ENCODE results near the gene COL27A1. TPM values are rescaled to one million over a fixed set of nuclear protein-coding genes. Genes with fewer than 3 reads are reported as not detected.

COL27A1 gene
- total RNA-seq, 2 experiments from 2014 or later, result 0.87 to 1.2 TPM

DNA sequence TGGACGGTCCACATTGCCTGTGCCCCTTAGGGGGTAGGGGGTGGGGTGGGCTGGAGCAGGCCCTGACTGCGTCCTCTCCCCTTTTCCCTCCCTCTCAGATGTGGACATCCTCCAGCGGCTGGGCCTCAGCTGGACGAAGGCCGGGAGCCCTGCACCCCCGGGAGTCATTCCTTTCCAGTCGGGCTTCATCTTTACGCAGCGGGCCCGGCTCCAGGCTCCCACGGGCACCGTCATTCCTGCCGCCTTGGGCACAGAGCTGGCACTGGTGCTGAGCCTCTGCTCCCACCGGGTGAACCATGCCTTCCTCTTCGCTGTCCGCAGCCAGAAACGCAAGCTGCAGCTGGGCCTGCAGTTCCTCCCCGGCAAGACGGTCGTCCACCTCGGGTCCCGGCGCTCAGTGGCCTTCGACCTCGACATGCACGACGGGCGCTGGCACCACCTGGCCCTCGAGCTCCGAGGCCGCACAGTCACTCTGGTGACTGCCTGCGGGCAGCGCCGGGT is 12.3 kb downstream of the COL27A1 start:
- no peak overlapping the region for H3K4me3 Mint-ChIP-seq
- DNase-seq (no peak), ATAC-seq (ENCODE audit: poor library complexity) (no peak)
- intact Hi-C loops (cut with DNase I, micrococcal nuclease), result no loop called here
- no peaks in the 10 kb centered on the region for H3K36me3 Mint-ChIP-seq (ENCODE audit: low read depth)
- Histone ChIP-seq H3K9me3 (ENCODE audit: control insufficient read depth in 1 of 2, insufficient read depth in 1 of 2, low read length in 2 of 2) (peaks cover 0 to 3% of the 10 kb centered on the region in 2 experiments), H3K36me3 (ENCODE audit: insufficient read depth, low read length) (no peaks in the 10 kb centered on the region), H3K4me1 (ENCODE audit: insufficient read depth, low read length) (no peaks in the 10 kb centered on the region), H3K27me3 (ENCODE audit: control insufficient read depth in 1 of 2, insufficient read depth in 2 of 2, low read length in 2 of 2) (peaks cover 0 to 6% of the 10 kb centered on the region in 2 experiments), H3K4me3 (ENCODE audit: low read length) (no peak overlapping the region), H3K27ac (ENCODE audit: low read depth in 1 of 2, low read length in 2 of 2) (no peak overlapping the region)
- no peaks in the 10 kb centered on the region for H3K4me1 Mint-ChIP-seq (ENCODE audit: low read depth)
- no peaks in the 10 kb centered on the region for H3K9me3 Mint-ChIP-seq
- no peaks in the 10 kb centered on the region for H3K27me3 Mint-ChIP-seq
- no peak for TF ChIP-seq CTCF (IDR thresholded peaks at IDR 0.05)
- ChIA-PET POLR2A (no interaction called here), CTCF (no interaction called here)
- no peak overlapping the region for H3K27ac Mint-ChIP-seq

DNA sequence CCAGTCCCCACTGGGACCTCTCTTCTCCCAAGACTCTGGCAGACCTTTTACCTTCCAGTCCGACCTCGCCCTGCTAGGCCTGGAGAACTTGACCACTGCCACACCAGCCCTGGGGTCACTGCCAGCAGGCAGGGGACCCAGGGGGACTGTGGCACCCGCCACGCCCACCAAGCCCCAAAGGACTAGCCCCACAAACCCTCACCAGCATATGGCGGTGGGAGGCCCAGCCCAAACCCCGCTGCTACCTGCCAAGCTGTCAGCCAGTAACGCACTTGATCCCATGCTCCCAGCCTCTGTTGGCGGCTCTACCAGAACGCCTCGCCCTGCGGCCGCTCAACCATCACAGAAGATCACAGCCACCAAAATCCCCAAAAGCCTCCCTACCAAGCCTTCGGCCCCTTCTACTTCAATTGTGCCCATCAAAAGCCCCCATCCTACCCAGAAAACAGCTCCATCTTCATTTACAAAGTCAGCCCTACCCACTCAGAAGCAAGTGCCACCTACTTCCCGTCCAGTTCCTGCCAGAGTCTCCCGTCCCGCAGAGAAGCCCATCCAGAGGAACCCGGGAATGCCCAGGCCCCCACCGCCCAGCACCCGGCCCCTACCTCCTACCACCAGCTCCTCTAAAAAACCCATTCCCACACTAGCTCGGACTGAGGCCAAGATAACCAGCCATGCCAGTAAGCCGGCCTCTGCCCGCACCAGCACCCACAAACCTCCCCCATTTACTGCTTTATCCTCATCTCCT is 13.1 kb downstream of the COL27A1 start:
- ChIA-PET POLR2A (no interaction called here), CTCF (no interaction called here)
- DNase-seq (no peak), ATAC-seq (ENCODE audit: poor library complexity) (no peak)
- no peak for TF ChIP-seq CTCF (IDR thresholded peaks at IDR 0.05)
- Mint-ChIP-seq H3K27ac (no peak overlapping the region), H3K9me3 (no peaks in the 10 kb centered on the region), H3K4me1 (ENCODE audit: low read depth) (no peaks in the 10 kb centered on the region), H3K36me3 (ENCODE audit: low read depth) (no peaks in the 10 kb centered on the region), H3K4me3 (no peak overlapping the region), H3K27me3 (no peaks in the 10 kb centered on the region)
- H3K27me3 ChIP-seq (ENCODE audit: control insufficient read depth in 1 of 2, insufficient read depth in 2 of 2, low read length in 2 of 2), result peaks cover 0 to 6% of the 10 kb centered on the region in 2 experiments
- no peaks in the 10 kb centered on the region for H3K36me3 ChIP-seq (ENCODE audit: insufficient read depth, low read length)
- intact Hi-C loops (cut with DNase I, micrococcal nuclease), result no loop called here
- H3K4me1 ChIP-seq (ENCODE audit: insufficient read depth, low read length), result no peaks in the 10 kb centered on the region
- no peak overlapping the region for H3K27ac ChIP-seq (ENCODE audit: low read depth in 1 of 2, low read length in 2 of 2)
- peaks cover 0 to 3% of the 10 kb centered on the region in 2 experiments for H3K9me3 ChIP-seq (ENCODE audit: control insufficient read depth in 1 of 2, insufficient read depth in 1 of 2, low read length in 2 of 2)
- H3K4me3 ChIP-seq (ENCODE audit: low read length), result no peak overlapping the region

- H3K27ac ChIP-seq (ENCODE audit: low read depth in 1 of 2, low read length in 2 of 2), result no peak overlapping the region
- Mint-ChIP-seq H3K27ac (no peak overlapping the region), H3K4me1 (ENCODE audit: low read depth) (no peaks in the 10 kb centered on the region), H3K27me3 (no peaks in the 10 kb centered on the region), H3K9me3 (no peaks in the 10 kb centered on the region), H3K36me3 (ENCODE audit: low read depth) (no peaks in the 10 kb centered on the region), H3K4me3 (no peak overlapping the region)
- TF ChIP-seq CTCF (IDR thresholded peaks at IDR 0.05), result no peak
- H3K4me1 ChIP-seq (ENCODE audit: insufficient read depth, low read length), result no peaks in the 10 kb centered on the region
- intact Hi-C loops (cut with DNase I, micrococcal nuclease), result no loop called here
- DNase-seq, result no peak
- POLR2A ChIA-PET, result no interaction called here
- no peak overlapping the region for H3K4me3 ChIP-seq (ENCODE audit: low read length)
- H3K9me3 ChIP-seq (ENCODE audit: control insufficient read depth in 1 of 2, insufficient read depth in 1 of 2, low read length in 2 of 2), result peaks cover 0 to 3% of the 10 kb centered on the region in 2 experiments
- ATAC-seq (ENCODE audit: poor library complexity), result no peak
- H3K36me3 ChIP-seq (ENCODE audit: insufficient read depth, low read length), result no peaks in the 10 kb centered on the region
- CTCF ChIA-PET, result interaction anchor here (1.0 kb wide), 1 partner anchor 14 kb away, joined by 3 read pairs; the partner anchor contains the start of gene COL27A1
- H3K27me3 ChIP-seq (ENCODE audit: control insufficient read depth in 1 of 2, insufficient read depth in 2 of 2, low read length in 2 of 2), result peaks cover 0 to 6% of the 10 kb centered on the region in 2 experiments
Observed at GRCh38 chr9:114169029-114169951, 14.0 kb downstream of the COL27A1 start.
